WTC11 (cell line): ENCODE measurements around the gene NAV2. TPM values are rescaled to one million over a fixed set of nuclear protein-coding genes. Genes with fewer than 3 reads are reported as not detected.

Experiments used
- ATAC-seq: fragments of 200-7000 bp; cut with Tn5 transposase; 2 replicates; pipeline ENCODE4 v1.10.0; 2021; ENCODE audit warnings: mild to moderate bottlenecking, moderate library complexity
- CTCF ChIA-PET: fragments of 300-600 bp; sonication (Branson Sonifier 250); formaldehyde crosslinking; loops from one replicate; lab custom pipeline; 2021; ENCODE audit warnings: antibody characterized with exemption; lab: Charles Lee
- POLR2A ChIA-PET: fragments of 350-600 bp; sonication (Branson Sonifier 250); formaldehyde crosslinking; loops from one replicate; lab custom pipeline; 2021; ENCODE audit warnings: antibody characterized with exemption; lab: Charles Lee
- DNase-seq: peaks from one replicate; pipeline ENCODE4 v3.0.0; 2021; ENCODE audit warnings: low spot score
- H3K27ac Mint-ChIP-seq: 2 replicates; pipeline ENCODE4 v1.8.0; 2021; ENCODE audit warnings: mixed read lengths
- H3K27me3 Mint-ChIP-seq: 2 replicates; pipeline ENCODE4 v1.8.0; 2021; ENCODE audit warnings: low read depth, mild to moderate bottlenecking, moderate library complexity, mixed read lengths
- H3K36me3 Mint-ChIP-seq: 2 replicates; pipeline ENCODE4 v1.8.0; 2021; ENCODE audit warnings: mixed read lengths
- H3K4me1 Mint-ChIP-seq: 2 replicates; pipeline ENCODE4 v1.8.0; 2022; ENCODE audit warnings: mixed read lengths
- H3K4me3 Mint-ChIP-seq: 2 replicates; pipeline ENCODE4 v1.8.0; 2021; ENCODE audit warnings: mild to moderate bottlenecking, moderate library complexity, mixed read lengths
- H3K9me3 Mint-ChIP-seq: 2 replicates; pipeline ENCODE4 v1.8.0; 2021; ENCODE audit warnings: mixed read lengths
- E2F1 ChIP-seq: sonication (generic); formaldehyde crosslinking; IDR thresholded peaks from 2 replicates; pipeline ENCODE4 v1.8.0; 2022; ENCODE audit warnings: mild to moderate bottlenecking, missing genetic modification reagents
- E2F4 ChIP-seq: sonication (generic); formaldehyde crosslinking; IDR thresholded peaks from 2 replicates; pipeline ENCODE4 v1.8.1; 2022; ENCODE audit warnings: low read depth, mild to moderate bottlenecking, moderate library complexity, missing genetic modification reagents, borderline replicate concordance
- ERG ChIP-seq: fragments of 250-450 bp; sonication (Bioruptor Pico); IDR thresholded peaks from 2 replicates; pipeline ENCODE4 v1.8.0; 2021; ENCODE audit warnings: mild to moderate bottlenecking
- FOXJ3 ChIP-seq: sonication (generic); formaldehyde crosslinking; IDR thresholded peaks from 2 replicates; pipeline ENCODE4 v1.9.0; 2021; ENCODE audit warnings: missing genetic modification reagents, mild to moderate bottlenecking, borderline replicate concordance
- FOXP1 ChIP-seq: sonication (generic); formaldehyde crosslinking; IDR thresholded peaks from 2 replicates; pipeline ENCODE4 v1.8.0; 2022; ENCODE audit warnings: missing genetic modification reagents, mild to moderate bottlenecking, moderate library complexity, borderline replicate concordance
- FOXP4 ChIP-seq: sonication (generic); formaldehyde crosslinking; IDR thresholded peaks from 2 replicates; pipeline ENCODE4 v1.8.0; 2022; ENCODE audit warnings: mild to moderate bottlenecking, missing genetic modification reagents
- MXD4 ChIP-seq: fragments of 250-450 bp; sonication (Bioruptor Pico); IDR thresholded peaks from 2 replicates; pipeline ENCODE4 v1.8.0; 2021; ENCODE audit warnings: mild to moderate bottlenecking, moderate library complexity, borderline replicate concordance
- NFE2L1 ChIP-seq: sonication (generic); formaldehyde crosslinking; IDR thresholded peaks from 2 replicates; pipeline ENCODE4 v1.8.1; 2023; ENCODE audit warnings: missing genetic modification reagents
- PREB ChIP-seq: sonication (generic); formaldehyde crosslinking; IDR thresholded peaks from 2 replicates; pipeline ENCODE4 v1.8.1; 2022; ENCODE audit warnings: mild to moderate bottlenecking, missing genetic modification reagents, moderate library complexity, borderline replicate concordance
- RELA ChIP-seq: sonication (generic); formaldehyde crosslinking; IDR thresholded peaks from 2 replicates; pipeline ENCODE4 v1.8.1; 2022; ENCODE audit warnings: missing genetic modification reagents, mild to moderate bottlenecking, borderline replicate concordance
- ZNF281 ChIP-seq: sonication (generic); formaldehyde crosslinking; IDR thresholded peaks from 2 replicates; pipeline ENCODE4 v1.8.0; 2023; ENCODE audit warnings: mild to moderate bottlenecking, missing genetic modification reagents
- ZNF423 ChIP-seq: fragments of 250-450 bp; sonication (Bioruptor Pico); IDR thresholded peaks from 2 replicates; pipeline ENCODE4 v2.1.2; 2022; ENCODE audit warnings: mild to moderate bottlenecking, moderate library complexity
- ZSCAN18 ChIP-seq: fragments of 250-450 bp; sonication (Bioruptor Pico); IDR thresholded peaks from 2 replicates; pipeline ENCODE4 v2.1.2; 2022; ENCODE audit warnings: mild to moderate bottlenecking, moderate library complexity
- total RNA-seq: library from RNA; stranded (reverse); gene quantifications from 3 replicates; pipeline ENCODE4 v1.2.3, GENCODE V29; 2021

Gene NAV2
- total RNA-seq, 1 experiment from 2014 or later = 42.8 TPM

- no peak for TF ChIP-seq ZSCAN18 (CRISPR knock-in tag)
These were observed 294.7 kb downstream of the NAV2 start (continued) for GRCh38 chr11:20007386-20007785.

- POLR2A ChIA-PET = no interaction called here
- H3K27ac Mint-ChIP-seq = no peak overlapping the region
- no peak overlapping the region for H3K4me3 Mint-ChIP-seq
- no peaks in the 10 kb centered on the region for H3K36me3 Mint-ChIP-seq
- DNase-seq (no peak), ATAC-seq (no peak)
- H3K27me3 Mint-ChIP-seq = peaks cover 5% of the 10 kb centered on the region
- peaks cover 17% of the 10 kb centered on the region for H3K4me1 Mint-ChIP-seq
- TF ChIP-seq ZNF423 (CRISPR knock-in tag) = no peak
- no peak for TF ChIP-seq PREB (CRISPR knock-in tag)
- TF ChIP-seq MXD4 = no peak
- TF ChIP-seq NFE2L1 (CRISPR knock-in tag) = no peak
- TF ChIP-seq FOXP4 = no peak
- no peak for TF ChIP-seq ERG (CRISPR knock-in tag)
- TF ChIP-seq ZSCAN18 (CRISPR knock-in tag) = no peak
- TF ChIP-seq ZNF281 (CRISPR knock-in tag) = no peak
- no peak for TF ChIP-seq FOXJ3 (CRISPR knock-in tag)
- TF ChIP-seq, all 79 proteins: peak for 0
- CTCF ChIA-PET = interaction anchor here (0.7 kb wide), 1 partner anchor 134 kb away, joined by 3 read pairs; no protein-coding TSS in a partner anchor
- no peaks in the 10 kb centered on the region for H3K9me3 Mint-ChIP-seq
These were observed 295.7 kb downstream of the NAV2 start for GRCh38 chr11:20008190-20008870.

- H3K36me3 Mint-ChIP-seq = no peaks in the 10 kb centered on the region
- no peaks in the 10 kb centered on the region for H3K27me3 Mint-ChIP-seq
- peak; percentile 22; the same call in 1 of the 2 replicates for ATAC-seq
- H3K27ac Mint-ChIP-seq = no peak overlapping the region
- DNase-seq = no peak
- POLR2A ChIA-PET = no interaction called here
- no peak overlapping the region for H3K4me3 Mint-ChIP-seq
- H3K4me1 Mint-ChIP-seq = peaks cover 19% of the 10 kb centered on the region
- CTCF ChIA-PET = interaction anchor here (1.0 to 2.3 kb wide), 2 partner anchors 9 to 16 kb away, joined by 3 to 10 read pairs; no protein-coding TSS in a partner anchor
- TF ChIP-seq RELA = no peak
- TF ChIP-seq FOXP1 = no peak
- no peak for TF ChIP-seq E2F4
- no peak for TF ChIP-seq E2F1
- no peaks in the 10 kb centered on the region for H3K9me3 Mint-ChIP-seq
These were observed 296.4 kb downstream of the NAV2 start for GRCh38 chr11:20008871-20009644.
